ENCODE measurements around the gene KRT13.

Gene KRT13

DNA sequence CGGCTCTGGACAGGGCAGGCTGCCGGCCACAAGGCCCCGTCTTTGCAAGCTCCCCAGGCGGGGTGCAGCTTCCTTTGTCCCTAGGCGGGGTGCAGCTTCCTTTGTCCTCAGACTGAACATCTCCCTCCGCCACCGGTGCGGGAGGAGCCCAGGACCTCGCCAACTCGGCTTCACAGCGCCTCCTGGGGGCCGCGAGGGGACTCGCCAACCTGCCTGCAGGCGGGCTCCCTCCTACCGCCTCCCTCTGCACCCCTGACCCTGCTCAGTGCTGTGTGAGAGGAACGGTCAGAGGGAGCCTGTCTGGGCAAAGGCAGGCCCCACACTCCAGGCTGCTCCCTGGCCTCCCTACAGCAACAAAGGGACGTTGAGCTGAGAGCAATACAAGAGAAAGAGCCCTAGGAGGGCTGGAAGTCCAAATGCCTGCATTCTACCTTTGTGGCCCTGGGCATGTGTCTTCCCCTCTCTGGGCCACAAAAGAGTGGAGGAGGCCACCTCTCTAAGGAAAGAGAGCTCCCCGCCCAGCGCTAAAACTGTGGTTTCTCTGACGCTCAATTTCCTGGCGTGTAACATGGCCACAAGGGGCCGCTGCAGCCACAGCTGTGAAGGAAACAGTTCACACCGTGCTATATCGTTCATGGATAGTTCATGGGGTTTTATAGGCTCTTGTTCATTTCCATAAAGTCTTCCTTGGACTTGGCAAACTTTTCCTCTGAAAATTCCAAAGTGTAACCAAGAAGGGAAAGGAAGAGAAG, 43.6 kb upstream of the KRT13 start:
- H3K27me3 ChIP-seq (ENCODE audit: insufficient read depth, poor library complexity, severe bottlenecking) = no peaks in the 10 kb centered on the region
- no peak overlapping the region for H3K4me3 ChIP-seq (replicated peaks; ENCODE audit: insufficient read depth, low read length)
- H3K27ac ChIP-seq (replicated peaks) = no peak overlapping the region
- peak; percentile 54 to 75 for DNase-seq (ENCODE audit: low read depth in 1 of 2, low spot score in 1 of 2)
- TF ChIP-seq, protein P1, sequence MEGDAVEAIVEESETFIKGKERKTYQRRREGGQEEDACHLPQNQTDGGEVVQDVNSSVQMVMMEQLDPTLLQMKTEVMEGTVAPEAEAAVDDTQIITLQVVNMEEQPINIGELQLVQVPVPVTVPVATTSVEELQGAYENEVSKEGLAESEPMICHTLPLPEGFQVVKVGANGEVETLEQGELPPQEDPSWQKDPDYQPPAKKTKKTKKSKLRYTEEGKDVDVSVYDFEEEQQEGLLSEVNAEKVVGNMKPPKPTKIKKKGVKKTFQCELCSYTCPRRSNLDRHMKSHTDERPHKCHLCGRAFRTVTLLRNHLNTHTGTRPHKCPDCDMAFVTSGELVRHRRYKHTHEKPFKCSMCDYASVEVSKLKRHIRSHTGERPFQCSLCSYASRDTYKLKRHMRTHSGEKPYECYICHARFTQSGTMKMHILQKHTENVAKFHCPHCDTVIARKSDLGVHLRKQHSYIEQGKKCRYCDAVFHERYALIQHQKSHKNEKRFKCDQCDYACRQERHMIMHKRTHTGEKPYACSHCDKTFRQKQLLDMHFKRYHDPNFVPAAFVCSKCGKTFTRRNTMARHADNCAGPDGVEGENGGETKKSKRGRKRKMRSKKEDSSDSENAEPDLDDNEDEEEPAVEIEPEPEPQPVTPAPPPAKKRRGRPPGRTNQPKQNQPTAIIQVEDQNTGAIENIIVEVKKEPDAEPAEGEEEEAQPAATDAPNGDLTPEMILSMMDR (IDR thresholded peaks at IDR 0.05; ENCODE audit: insufficient read depth, low read length) = peak; percentile 96
- no peak for TF ChIP-seq GABPA (IDR thresholded peaks at IDR 0.05; ENCODE audit: low read depth)

DNA sequence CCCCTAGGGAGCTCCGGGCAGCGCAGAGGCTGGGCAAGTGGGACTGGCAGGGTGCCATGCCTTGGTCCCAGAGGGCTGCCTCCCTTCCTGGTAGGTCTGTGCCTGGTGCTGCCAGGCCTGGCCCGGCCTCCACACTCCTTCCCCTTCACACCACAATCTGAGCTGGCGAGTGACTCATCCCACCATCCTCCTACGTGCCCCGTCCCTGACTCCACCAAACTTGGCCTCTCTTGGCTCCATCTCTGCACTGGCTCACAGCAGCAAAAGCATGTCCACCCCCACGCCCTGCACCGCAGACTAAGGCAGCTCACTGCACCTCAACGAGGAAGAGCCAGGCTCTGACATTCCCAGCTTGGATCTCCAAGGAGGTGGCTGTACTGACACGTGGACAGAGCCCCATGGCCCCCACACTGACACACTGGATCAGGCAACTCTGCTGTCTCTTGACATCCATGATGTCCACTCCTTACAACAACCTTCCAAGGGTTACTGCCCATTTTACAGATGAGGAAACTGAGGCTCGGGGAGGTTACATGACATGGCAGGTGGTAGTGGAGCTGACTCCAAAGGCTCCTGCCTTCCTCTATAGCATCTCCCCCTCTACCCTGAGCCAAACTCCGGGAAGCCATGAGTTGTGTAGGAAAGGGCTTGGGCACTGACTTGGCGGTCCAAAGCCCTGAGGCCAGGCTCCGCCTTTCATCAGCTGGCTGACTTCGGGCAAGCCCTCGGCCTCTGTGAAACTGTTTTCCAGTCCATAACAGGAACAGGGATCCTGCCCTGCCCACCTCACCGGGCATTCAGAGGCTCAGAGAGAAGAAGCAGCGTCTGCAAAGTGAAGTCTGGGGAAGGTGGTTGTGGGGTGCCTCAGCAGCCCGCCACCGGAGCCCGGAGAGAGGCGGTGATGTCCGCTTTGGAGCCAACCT, 42.8 kb upstream of the KRT13 start:
- TF ChIP-seq SPI1 (IDR thresholded peaks at IDR 0.05; ENCODE audit: borderline replicate concordance, low read depth) (no peak), GABPA (IDR thresholded peaks at IDR 0.05; ENCODE audit: low read depth) (no peak), POLR2AphosphoS5 (IDR thresholded peaks at IDR 0.05; ENCODE audit: low read depth) (no peak)
- TF ChIP-seq, protein P2, sequence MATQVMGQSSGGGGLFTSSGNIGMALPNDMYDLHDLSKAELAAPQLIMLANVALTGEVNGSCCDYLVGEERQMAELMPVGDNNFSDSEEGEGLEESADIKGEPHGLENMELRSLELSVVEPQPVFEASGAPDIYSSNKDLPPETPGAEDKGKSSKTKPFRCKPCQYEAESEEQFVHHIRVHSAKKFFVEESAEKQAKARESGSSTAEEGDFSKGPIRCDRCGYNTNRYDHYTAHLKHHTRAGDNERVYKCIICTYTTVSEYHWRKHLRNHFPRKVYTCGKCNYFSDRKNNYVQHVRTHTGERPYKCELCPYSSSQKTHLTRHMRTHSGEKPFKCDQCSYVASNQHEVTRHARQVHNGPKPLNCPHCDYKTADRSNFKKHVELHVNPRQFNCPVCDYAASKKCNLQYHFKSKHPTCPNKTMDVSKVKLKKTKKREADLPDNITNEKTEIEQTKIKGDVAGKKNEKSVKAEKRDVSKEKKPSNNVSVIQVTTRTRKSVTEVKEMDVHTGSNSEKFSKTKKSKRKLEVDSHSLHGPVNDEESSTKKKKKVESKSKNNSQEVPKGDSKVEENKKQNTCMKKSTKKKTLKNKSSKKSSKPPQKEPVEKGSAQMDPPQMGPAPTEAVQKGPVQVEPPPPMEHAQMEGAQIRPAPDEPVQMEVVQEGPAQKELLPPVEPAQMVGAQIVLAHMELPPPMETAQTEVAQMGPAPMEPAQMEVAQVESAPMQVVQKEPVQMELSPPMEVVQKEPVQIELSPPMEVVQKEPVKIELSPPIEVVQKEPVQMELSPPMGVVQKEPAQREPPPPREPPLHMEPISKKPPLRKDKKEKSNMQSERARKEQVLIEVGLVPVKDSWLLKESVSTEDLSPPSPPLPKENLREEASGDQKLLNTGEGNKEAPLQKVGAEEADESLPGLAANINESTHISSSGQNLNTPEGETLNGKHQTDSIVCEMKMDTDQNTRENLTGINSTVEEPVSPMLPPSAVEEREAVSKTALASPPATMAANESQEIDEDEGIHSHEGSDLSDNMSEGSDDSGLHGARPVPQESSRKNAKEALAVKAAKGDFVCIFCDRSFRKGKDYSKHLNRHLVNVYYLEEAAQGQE (IDR thresholded peaks at IDR 0.05; ENCODE audit: insufficient replicate concordance, low read depth) = no peak
- TF ChIP-seq, protein P1 (IDR thresholded peaks at IDR 0.05; ENCODE audit: insufficient read depth, low read length) = no peak
- Histone ChIP-seq H3K27me3 (ENCODE audit: insufficient read depth, poor library complexity, severe bottlenecking) (no peaks in the 10 kb centered on the region), H3K4me3 (replicated peaks; ENCODE audit: insufficient read depth, low read length) (no peak overlapping the region), H3K27ac (replicated peaks) (no peak overlapping the region)
- DNase-seq (ENCODE audit: low read depth in 1 of 2, low spot score in 1 of 2) = peak; percentile 32 to 85

DNA sequence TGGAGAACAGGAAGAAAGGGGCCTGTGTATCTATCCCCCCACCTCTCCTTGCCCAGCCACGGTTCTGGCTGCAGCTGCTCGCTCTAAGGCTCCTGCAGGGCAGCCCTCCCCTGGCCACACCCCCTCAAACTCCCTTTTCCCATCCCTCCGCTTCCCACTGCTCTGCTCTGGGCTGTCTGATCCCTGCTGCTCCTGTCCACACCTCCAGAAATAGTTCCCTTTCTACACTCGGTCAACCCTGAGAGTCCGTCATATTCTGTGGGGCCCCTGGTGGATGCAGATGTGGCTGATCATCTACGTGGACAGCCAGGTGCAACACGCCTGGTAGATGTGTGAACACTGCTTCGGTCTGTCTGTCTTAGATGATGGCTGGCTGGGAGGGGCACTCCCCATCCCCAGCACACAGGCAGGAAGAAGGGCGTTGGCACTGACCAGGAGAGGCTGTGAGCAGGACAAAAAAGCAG, 42.0 kb upstream of the KRT13 start:
- Histone ChIP-seq H3K27me3 (ENCODE audit: insufficient read depth, poor library complexity, severe bottlenecking) (no peaks in the 10 kb centered on the region), H3K4me3 (replicated peaks; ENCODE audit: insufficient read depth, low read length) (no peak overlapping the region), H3K27ac (replicated peaks) (no peak overlapping the region)
- DNase-seq (ENCODE audit: low read depth in 1 of 2, low spot score in 1 of 2) = no peak
- TF ChIP-seq, protein P1 (IDR thresholded peaks at IDR 0.05; ENCODE audit: insufficient read depth, low read length) = no peak
- TF ChIP-seq SPI1 (IDR thresholded peaks at IDR 0.05; ENCODE audit: borderline replicate concordance, low read depth) (no peak), POLR2AphosphoS5 (IDR thresholded peaks at IDR 0.05; ENCODE audit: low read depth) (no peak), GABPA (IDR thresholded peaks at IDR 0.05; ENCODE audit: low read depth) (no peak)
- TF ChIP-seq, protein P2 (IDR thresholded peaks at IDR 0.05; ENCODE audit: insufficient replicate concordance, low read depth) = no peak
